IMR-90 (cell line): ENCODE results near the gene STARD10. TPM values are rescaled to one million over a fixed set of nuclear protein-coding genes. Genes with fewer than 3 reads are reported as not detected.

Experiments
- ATAC-seq: fragments of 200-7000 bp; cut with Tn5 transposase; 2 replicates; pipeline ENCODE4 v1.9.1; 2020; ENCODE audit warnings: low read depth, mild to moderate bottlenecking, moderate library complexity
- BruUV-seq: library from RNA; stranded (reverse); fragments of 400-500 nt; replicated peaks from 2 replicates; lab custom pipeline; 2021; lab: Mats Ljungman, UMichigan
- CTCF ChIA-PET: fragments of 300-600 bp; formaldehyde crosslinking; extraction: SDS; loops from one replicate; lab custom pipeline; 2021; ENCODE audit warnings: antibody characterized with exemption; lab: Yijun Ruan, JAX
- POLR2A ChIA-PET: fragments of 300-600 bp; sonication (Branson Sonifier 250); formaldehyde crosslinking; loops from one replicate; lab custom pipeline; 2022; ENCODE audit warnings: antibody characterized with exemption; ENCODE audit not compliant: unreplicated experiment; lab: Charles Lee
- DNase-seq: peaks from one replicate; pipeline ENCODE4 v3.0.0; 2013
- H2AFZ ChIP-seq: replicated peaks from 2 replicates; pipeline ENCODE3; 2013; ENCODE audit warnings: low read length, mild to moderate bottlenecking; ENCODE audit not compliant: poor library complexity
- H2AK5ac ChIP-seq: 2 replicates; pipeline ENCODE4 v1.6.1; 2013; ENCODE audit warnings: low read depth, low read length, inconsistent platforms
- H2AK9ac ChIP-seq: replicated peaks from 2 replicates; pipeline ENCODE3; 2013; ENCODE audit warnings: mild to moderate bottlenecking, low read depth, low read length, moderate library complexity; ENCODE audit not compliant: poor library complexity
- H2BK120ac ChIP-seq: 2 replicates; pipeline ENCODE4 v1.6.1; 2013; ENCODE audit warnings: low read depth, low read length, inconsistent platforms
- H2BK15ac ChIP-seq: 3 replicates; pipeline ENCODE4 v1.6.1; 2013; ENCODE audit warnings: low read depth, low read length, inconsistent platforms
- H2BK20ac ChIP-seq: 2 replicates; pipeline ENCODE4 v1.6.1; 2013; ENCODE audit warnings: low read depth, mild to moderate bottlenecking, inconsistent platforms, low read length, moderate library complexity
- H2BK5ac ChIP-seq: 2 replicates; pipeline ENCODE4 v1.6.1; 2013; ENCODE audit warnings: mild to moderate bottlenecking, low read depth, low read length, inconsistent platforms; ENCODE audit not compliant: poor library complexity, severe bottlenecking
- H3K14ac ChIP-seq: replicated peaks from 2 replicates; pipeline ENCODE4 v1.6.1; 2013; ENCODE audit warnings: low read depth, low read length, inconsistent platforms
- H3K18ac ChIP-seq: 2 replicates; pipeline ENCODE4 v1.6.1; 2013; ENCODE audit warnings: low read depth, low read length, control low read depth
- H3K23ac ChIP-seq: 2 replicates; pipeline ENCODE4 v1.6.1; 2013; ENCODE audit warnings: low read depth, low read length, inconsistent platforms
- H3K27ac ChIP-seq: 2 replicates; pipeline ENCODE4 v1.5.1; 2013; ENCODE audit warnings: mild to moderate bottlenecking, control low read depth, low read length; ENCODE audit not compliant: insufficient read depth
- H3K27me3 ChIP-seq: 2 replicates; pipeline ENCODE4 v1.6.1; 2013; ENCODE audit warnings: low read length; ENCODE audit not compliant: control insufficient read depth, insufficient read depth
- H3K36me3 ChIP-seq: 2 replicates; pipeline ENCODE4 v1.6.1; 2013; ENCODE audit warnings: low read length, mixed read lengths; ENCODE audit not compliant: control insufficient read depth, insufficient read depth
- H3K4ac ChIP-seq: 2 replicates; pipeline ENCODE4 v1.6.1; 2013; ENCODE audit warnings: low read depth, low read length, inconsistent platforms
- H3K4me1 ChIP-seq: 2 replicates; pipeline ENCODE4 v1.6.1; 2013; ENCODE audit warnings: low read length, mixed read lengths; ENCODE audit not compliant: control insufficient read depth, insufficient read depth
- H3K4me2 ChIP-seq: 2 replicates; pipeline ENCODE4 v1.6.1; 2013; ENCODE audit warnings: low read depth, mild to moderate bottlenecking, control low read depth, low read length, moderate library complexity
- H3K4me3 ChIP-seq: 2 replicates; pipeline ENCODE4 v1.5.1; 2013; ENCODE audit warnings: low read depth, mild to moderate bottlenecking, control low read depth, low read length, moderate library complexity; ENCODE audit not compliant: insufficient read depth
- H3K56ac ChIP-seq: 2 replicates; pipeline ENCODE4 v1.6.1; 2013; ENCODE audit warnings: low read length, inconsistent platforms; ENCODE audit not compliant: insufficient read depth; ENCODE audit errors: extremely low read depth
- H3K79me1 ChIP-seq, 2 experiments: 2 replicates each; pipeline ENCODE4 v1.6.1; 2013; ENCODE audit warnings: low read length in 2 of 2, inconsistent platforms in 1 of 2, low read depth in 1 of 2
- H3K9ac ChIP-seq: 2 replicates; pipeline ENCODE4 v1.6.1; 2013; ENCODE audit warnings: low read depth, low read length, control low read depth
- H3K9me1 ChIP-seq: 2 replicates; pipeline ENCODE4 v1.6.1; 2013; ENCODE audit warnings: low read length, inconsistent platforms; ENCODE audit not compliant: insufficient read depth
- H3K9me3 ChIP-seq: 2 replicates; pipeline ENCODE4 v1.6.1; 2013; ENCODE audit warnings: low read length; ENCODE audit not compliant: control insufficient read depth, insufficient read depth
- H4K20me1 ChIP-seq: 2 replicates; pipeline ENCODE4 v1.6.1; 2013; ENCODE audit warnings: low read length, inconsistent platforms; ENCODE audit not compliant: insufficient read depth
- H4K5ac ChIP-seq: 2 replicates; pipeline ENCODE4 v1.6.1; 2013; ENCODE audit warnings: mild to moderate bottlenecking, low read depth, low read length, control low read depth
- H4K8ac ChIP-seq, 2 experiments: 2 replicates each; pipeline ENCODE4 v1.6.1; 2013; ENCODE audit warnings: low read depth in 2 of 2, low read length in 2 of 2, control low read depth in 1 of 2, inconsistent platforms in 1 of 2
- H4K91ac ChIP-seq: 2 replicates; pipeline ENCODE4 v1.6.1; 2013; ENCODE audit warnings: low read depth, low read length, inconsistent platforms; ENCODE audit not compliant: insufficient read depth
- BHLHE40 ChIP-seq: fragments of 150-350 bp; IDR thresholded peaks from 2 replicates; pipeline ENCODE4 v1.6.1; 2016; ENCODE audit warnings: mild to moderate bottlenecking, low read depth, low read length
- CEBPB ChIP-seq: IDR thresholded peaks from 2 replicates; pipeline ENCODE4 v1.6.1; 2012; ENCODE audit warnings: low read depth, low read length, improper control_type of control experiment
- CHD1 ChIP-seq: IDR thresholded peaks from 2 replicates; pipeline ENCODE4 v1.6.1; 2012; ENCODE audit warnings: low read depth, low read length, improper control_type of control experiment
- FOS ChIP-seq: fragments of 150-350 bp; IDR thresholded peaks from 2 replicates; pipeline ENCODE4 v1.6.1; 2016; ENCODE audit warnings: low read depth, low read length
- MAFK ChIP-seq: IDR thresholded peaks from 2 replicates; pipeline ENCODE4 v1.6.1; 2012; ENCODE audit warnings: low read depth, low read length, improper control_type of control experiment
- MAZ ChIP-seq: IDR thresholded peaks from 2 replicates; pipeline ENCODE4 v1.6.1; 2012; ENCODE audit warnings: low read depth, mild to moderate bottlenecking, low read length, improper control_type of control experiment, moderate library complexity, borderline replicate concordance
- MXI1 ChIP-seq: IDR thresholded peaks from 2 replicates; pipeline ENCODE4 v1.6.1; 2012; ENCODE audit warnings: low read depth, mild to moderate bottlenecking, low read length, moderate library complexity, borderline replicate concordance
- NFE2L2 ChIP-seq: fragments of 150-350 bp; IDR thresholded peaks from 2 replicates; pipeline ENCODE4 v1.6.1; 2016; ENCODE audit warnings: low read depth, mild to moderate bottlenecking, low read length
- POLR2A ChIP-seq: IDR thresholded peaks from 2 replicates; pipeline ENCODE4 v1.6.1; 2012; ENCODE audit warnings: mild to moderate bottlenecking, low read depth, low read length
- RAD21 ChIP-seq: IDR thresholded peaks from 2 replicates; pipeline ENCODE4 v1.6.1; 2012; ENCODE audit warnings: low read length, improper control_type of control experiment
- RCOR1 ChIP-seq: IDR thresholded peaks from 2 replicates; pipeline ENCODE4 v1.6.1; 2012; ENCODE audit warnings: mild to moderate bottlenecking, low read length, improper control_type of control experiment; ENCODE audit not compliant: insufficient replicate concordance
- RFX5 ChIP-seq: IDR thresholded peaks from 2 replicates; pipeline ENCODE4 v1.8.0; 2012; ENCODE audit warnings: low read depth, mild to moderate bottlenecking, low read length, moderate library complexity
- SMC3 ChIP-seq: fragments of 150-350 bp; IDR thresholded peaks from 2 replicates; pipeline ENCODE4 v1.6.1; 2016; ENCODE audit warnings: low read depth, mild to moderate bottlenecking, antibody characterized with exemption, low read length, moderate library complexity
- WGBS, 2 experiments: methylation state at CpG; one replicate each; pipeline versions ENCODE4 v1.1.5 to v1.1.7; 2013; ENCODE audit warnings: missing lambda C conversion rate in 2 of 2; ENCODE audit not compliant: insufficient read length in 1 of 2; ENCODE audit errors: extremely low coverage in 2 of 2; 5-methylcytosine and 5-hydroxymethylcytosine counted together
- dilution Hi-C: fragments of 300-500 bp; cut with HindIII; formaldehyde crosslinking; loops from one replicate; pipeline ENCODE4 v1.14.3; 2018; ENCODE audit warnings: low sequenced_read_pairs; ENCODE audit not compliant: unreplicated experiment
- in situ Hi-C: fragments of 300-500 bp; cut with MboI; formaldehyde crosslinking; loops from 3 replicates; pipeline ENCODE4 v1.14.3; 2019; ENCODE audit warnings: low sequenced_read_pairs, inconsistent platforms, mixed read lengths
- intact Hi-C: fragments of 100-400 bp; cut with micrococcal nuclease; formaldehyde crosslinking; loops from 2 replicates; pipeline ENCODE4 v1.10.0; 2022
- polyA plus RNA-seq, 3 experiments: library from polyadenylated mRNA; depleted of rRNA; stranded (reverse); fragments of >200 nt; gene quantifications; 2 replicates each; pipeline ENCODE4 v1.2.3, GENCODE V29; 2012; ENCODE audit warnings: low replicate concordance in 1 of 3
- total RNA-seq: library from RNA; depleted of rRNA; stranded (reverse); fragments of >200 nt; gene quantifications from 2 replicates; pipeline ENCODE4 v1.2.3, GENCODE V29; 2012
- TF ChIP-seq, protein P1 (sequence below): fragments of 150-350 bp; IDR thresholded peaks from 2 replicates; pipeline ENCODE4 v1.6.1; 2017; ENCODE audit warnings: mild to moderate bottlenecking, antibody characterized with exemption, low read length, low read depth
- TF ChIP-seq, protein P2 (sequence below): conservative IDR thresholded peaks from 2 replicates; pipeline ENCODE4 v1.5.1; 2012; ENCODE audit warnings: mild to moderate bottlenecking, low read depth, low read length, improper control_type of control experiment
- TF ChIP-seq, protein P3 (sequence below): fragments of 150-350 bp; IDR thresholded peaks from 2 replicates; pipeline ENCODE4 v1.6.1; 2016; ENCODE audit warnings: low read depth, mild to moderate bottlenecking, low read length, moderate library complexity, borderline replicate concordance

Gene STARD10
- total and polyA plus RNA-seq, 2 of the 4 experiments (the other 2 are of a cell fraction) = 23.8 to 37.4 TPM

DNA sequence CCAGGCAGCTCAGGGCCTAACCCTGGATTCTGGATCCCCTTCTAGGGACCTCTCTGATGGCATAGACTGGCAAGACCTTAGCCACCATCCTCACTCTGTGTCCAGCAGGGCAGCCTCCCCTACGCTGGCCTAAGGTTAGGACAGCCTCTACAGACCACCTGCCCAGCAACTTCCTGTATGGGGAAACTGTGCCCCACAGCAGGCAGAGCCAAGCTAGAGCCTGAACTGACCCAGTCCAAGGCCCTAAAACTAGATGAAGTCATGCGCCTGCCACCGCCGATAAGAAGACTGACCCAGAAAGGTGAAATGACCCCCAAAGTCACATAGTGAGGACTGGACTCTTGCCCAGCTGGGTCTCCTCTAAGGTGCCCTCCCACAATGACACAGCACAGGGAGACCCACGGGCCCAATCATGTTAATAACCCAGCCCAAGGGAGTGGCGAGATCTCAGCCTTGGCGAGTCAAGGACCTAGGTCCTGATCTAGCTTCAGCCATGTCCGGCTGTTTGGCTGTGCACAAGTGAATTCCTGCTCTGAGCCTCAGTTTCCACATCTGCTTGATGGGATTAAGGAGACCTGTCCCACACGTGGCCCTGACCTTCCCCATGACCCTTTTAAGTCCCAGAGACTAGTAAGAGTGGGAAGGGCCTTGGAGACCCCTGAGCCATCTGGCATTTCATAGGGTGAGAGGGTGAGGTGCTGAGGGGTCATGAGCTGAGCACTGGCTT, 17.6 kb downstream of the STARD10 start:
- H3K9me3 ChIP-seq = no peaks in the 10 kb centered on the region
- intact Hi-C loops = no loop called here
- peaks cover 0 to 11% of the 10 kb centered on the region in 2 experiments; a peak in 2 of 4 replicates for H3K79me1 ChIP-seq
- no peak overlapping the region for H2BK15ac ChIP-seq
- H3K9ac ChIP-seq = no peak overlapping the region
- no peak overlapping the region for H3K18ac ChIP-seq
- no peak overlapping the region for H2AK9ac ChIP-seq
- no peak overlapping the region for H3K4ac ChIP-seq
- peaks cover under 1% of the 10 kb centered on the region; the same call in 1 of the 2 replicates for H3K9me1 ChIP-seq
- no peaks in the 10 kb centered on the region for H3K36me3 ChIP-seq
- no peak overlapping the region for H2BK5ac ChIP-seq
- no peak overlapping the region for H3K56ac ChIP-seq
- H2BK120ac ChIP-seq = no peak overlapping the region
- no peak overlapping the region for H2BK20ac ChIP-seq
- TF ChIP-seq CEBPB (no peak), MAZ (no peak), FOS (no peak), NFE2L2 (no peak), RFX5 (no peak), MXI1 (no peak), MAFK (no peak), SMC3 (no peak), POLR2A (no peak), RAD21 (no peak), CHD1 (no peak), RCOR1 (no peak), BHLHE40 (no peak)
- TF ChIP-seq, protein P1, sequence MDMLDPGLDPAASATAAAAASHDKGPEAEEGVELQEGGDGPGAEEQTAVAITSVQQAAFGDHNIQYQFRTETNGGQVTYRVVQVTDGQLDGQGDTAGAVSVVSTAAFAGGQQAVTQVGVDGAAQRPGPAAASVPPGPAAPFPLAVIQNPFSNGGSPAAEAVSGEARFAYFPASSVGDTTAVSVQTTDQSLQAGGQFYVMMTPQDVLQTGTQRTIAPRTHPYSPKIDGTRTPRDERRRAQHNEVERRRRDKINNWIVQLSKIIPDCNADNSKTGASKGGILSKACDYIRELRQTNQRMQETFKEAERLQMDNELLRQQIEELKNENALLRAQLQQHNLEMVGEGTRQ = no peak
- TF ChIP-seq, protein P2, sequence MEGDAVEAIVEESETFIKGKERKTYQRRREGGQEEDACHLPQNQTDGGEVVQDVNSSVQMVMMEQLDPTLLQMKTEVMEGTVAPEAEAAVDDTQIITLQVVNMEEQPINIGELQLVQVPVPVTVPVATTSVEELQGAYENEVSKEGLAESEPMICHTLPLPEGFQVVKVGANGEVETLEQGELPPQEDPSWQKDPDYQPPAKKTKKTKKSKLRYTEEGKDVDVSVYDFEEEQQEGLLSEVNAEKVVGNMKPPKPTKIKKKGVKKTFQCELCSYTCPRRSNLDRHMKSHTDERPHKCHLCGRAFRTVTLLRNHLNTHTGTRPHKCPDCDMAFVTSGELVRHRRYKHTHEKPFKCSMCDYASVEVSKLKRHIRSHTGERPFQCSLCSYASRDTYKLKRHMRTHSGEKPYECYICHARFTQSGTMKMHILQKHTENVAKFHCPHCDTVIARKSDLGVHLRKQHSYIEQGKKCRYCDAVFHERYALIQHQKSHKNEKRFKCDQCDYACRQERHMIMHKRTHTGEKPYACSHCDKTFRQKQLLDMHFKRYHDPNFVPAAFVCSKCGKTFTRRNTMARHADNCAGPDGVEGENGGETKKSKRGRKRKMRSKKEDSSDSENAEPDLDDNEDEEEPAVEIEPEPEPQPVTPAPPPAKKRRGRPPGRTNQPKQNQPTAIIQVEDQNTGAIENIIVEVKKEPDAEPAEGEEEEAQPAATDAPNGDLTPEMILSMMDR = no peak
- TF ChIP-seq, protein P3, sequence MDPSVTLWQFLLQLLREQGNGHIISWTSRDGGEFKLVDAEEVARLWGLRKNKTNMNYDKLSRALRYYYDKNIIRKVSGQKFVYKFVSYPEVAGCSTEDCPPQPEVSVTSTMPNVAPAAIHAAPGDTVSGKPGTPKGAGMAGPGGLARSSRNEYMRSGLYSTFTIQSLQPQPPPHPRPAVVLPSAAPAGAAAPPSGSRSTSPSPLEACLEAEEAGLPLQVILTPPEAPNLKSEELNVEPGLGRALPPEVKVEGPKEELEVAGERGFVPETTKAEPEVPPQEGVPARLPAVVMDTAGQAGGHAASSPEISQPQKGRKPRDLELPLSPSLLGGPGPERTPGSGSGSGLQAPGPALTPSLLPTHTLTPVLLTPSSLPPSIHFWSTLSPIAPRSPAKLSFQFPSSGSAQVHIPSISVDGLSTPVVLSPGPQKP = no peak
- H3K4me3 ChIP-seq = no peak overlapping the region
- no peak overlapping the region for H4K91ac ChIP-seq
- ChIA-PET CTCF (no interaction called here), POLR2A (no interaction called here)
- DNase-seq (no peak), ATAC-seq (no peak)
- H3K23ac ChIP-seq = no peak overlapping the region
- peaks cover 4% of the 10 kb centered on the region; the same call in 1 of the 2 replicates for H3K27me3 ChIP-seq
- peaks cover 11% of the 10 kb centered on the region for H4K20me1 ChIP-seq
- no peak overlapping the region for H3K14ac ChIP-seq
- H4K5ac ChIP-seq = no peak overlapping the region
- H3K4me1 ChIP-seq = peaks cover 26% of the 10 kb centered on the region
- dilution Hi-C loops = no loop called here
- 82% methylated on average over 2 of the region's 9 CpGs; no CpG with 5 or more reads in 1 of the 2 experiments for WGBS, 2 experiments
- no peak overlapping the region for H2AK5ac ChIP-seq
- H3K4me2 ChIP-seq = no peak overlapping the region
- no peak overlapping the region for H4K8ac ChIP-seq
- no peak overlapping the region for H2AFZ ChIP-seq
- H3K27ac ChIP-seq = no peak overlapping the region
- BruUV-seq = no TSS peak
- in situ Hi-C loops = no loop called here
